Mesenchymal stem cell (in vitro differentiated cells and primary cell): Measurements from ENCODE around the gene CCDC80.
A peak's percentile ranks its signal among the peaks of the same experiment; 100 is the strongest.

ENCODE experiments used
- DNase-seq: peaks from one replicate; pipeline ENCODE4 v3.0.0-alpha.2; 2013
- H2AFZ ChIP-seq: one replicate; pipeline ENCODE4 v1.6.1; 2013; ENCODE audit warnings: low read depth, mild to moderate bottlenecking, control low read depth, inconsistent platforms, low read length, moderate library complexity
- H2AK5ac ChIP-seq: 2 replicates; pipeline ENCODE4 v1.6.1; 2013; ENCODE audit warnings: low read length, moderate library complexity, mild to moderate bottlenecking, inconsistent platforms; ENCODE audit not compliant: severe bottlenecking
- H2BK120ac ChIP-seq: one replicate; pipeline ENCODE4 v1.6.1; 2013; ENCODE audit warnings: low read depth, mild to moderate bottlenecking, inconsistent platforms, low read length, moderate library complexity
- H2BK12ac ChIP-seq, 2 experiments: one replicate each; pipeline ENCODE4 v1.6.1; 2013; ENCODE audit warnings: inconsistent platforms in 2 of 2, low read length in 2 of 2, mild to moderate bottlenecking in 2 of 2, moderate library complexity in 2 of 2, control low read depth in 1 of 2
- H2BK15ac ChIP-seq: one replicate; pipeline ENCODE4 v1.6.1; 2013; ENCODE audit warnings: mild to moderate bottlenecking, low read depth, inconsistent platforms; ENCODE audit not compliant: poor library complexity, severe bottlenecking
- H2BK5ac ChIP-seq: 2 replicates; pipeline ENCODE4 v1.6.1; 2013; ENCODE audit warnings: low read depth, mild to moderate bottlenecking, low read length, control low read depth, inconsistent platforms; ENCODE audit not compliant: poor library complexity, severe bottlenecking
- H3K14ac ChIP-seq, 2 experiments: one replicate each; pipeline ENCODE4 v1.6.1; 2013; ENCODE audit warnings: inconsistent platforms in 2 of 2, low read length in 2 of 2, control low read depth in 1 of 2, mild to moderate bottlenecking in 1 of 2, moderate library complexity in 1 of 2
- H3K18ac ChIP-seq, 2 experiments: one replicate each; pipeline ENCODE4 v1.6.1; 2013; ENCODE audit warnings: inconsistent platforms in 2 of 2, low read length in 2 of 2, control low read depth in 1 of 2, low read depth in 1 of 2, mild to moderate bottlenecking in 1 of 2
- H3K23ac ChIP-seq, 2 experiments: one replicate each; pipeline ENCODE4 v1.6.1; 2013; ENCODE audit warnings: inconsistent platforms in 2 of 2, low read length in 2 of 2, mild to moderate bottlenecking in 2 of 2, moderate library complexity in 2 of 2, control low read depth in 1 of 2
- H3K27ac ChIP-seq: 2 replicates; pipeline ENCODE4 v1.5.1; 2013; ENCODE audit warnings: mild to moderate bottlenecking, moderate library complexity, low read length, control low read depth, inconsistent platforms; ENCODE audit not compliant: poor library complexity, severe bottlenecking
- H3K27me3 ChIP-seq, 2 experiments: 2 replicates each; pipeline versions ENCODE4 v1.6.1 to v1.7.0; 2013; ENCODE audit warnings: low read length in 2 of 2, mild to moderate bottlenecking in 2 of 2, moderate library complexity in 2 of 2, control low read depth in 1 of 2, inconsistent platforms in 1 of 2; ENCODE audit not compliant: control insufficient read depth in 1 of 2, insufficient read depth in 1 of 2
- H3K36me3 ChIP-seq, 2 experiments: 2 replicates each; pipeline versions ENCODE4 v1.6.1 to v1.7.0; 2013; ENCODE audit warnings: low read length in 2 of 2, control low read depth in 1 of 2, inconsistent platforms in 1 of 2, low read depth in 1 of 2, mild to moderate bottlenecking in 1 of 2; ENCODE audit not compliant: insufficient read depth in 2 of 2, control insufficient read depth in 1 of 2
- H3K4ac ChIP-seq, 2 experiments: one replicate each; pipeline ENCODE4 v1.6.1; 2013; ENCODE audit warnings: inconsistent platforms in 2 of 2, low read length in 2 of 2, mild to moderate bottlenecking in 2 of 2, moderate library complexity in 2 of 2, control low read depth in 1 of 2, low read depth in 1 of 2
- H3K4me1 ChIP-seq: 2 replicates; pipeline ENCODE4 v1.6.1; 2013; ENCODE audit warnings: low read depth, low read length, control low read depth; ENCODE audit not compliant: control insufficient read depth, insufficient read depth
- H3K4me2 ChIP-seq: 2 replicates; pipeline ENCODE4 v1.6.1; 2013; ENCODE audit warnings: low read length, mild to moderate bottlenecking, inconsistent platforms; ENCODE audit not compliant: poor library complexity, severe bottlenecking
- H3K4me3 ChIP-seq, 2 experiments: 2 replicates each; pipeline versions ENCODE4 v1.5.1 to v1.7.0; 2013; ENCODE audit warnings: low read length in 2 of 2, mild to moderate bottlenecking in 2 of 2, control low read depth in 1 of 2, low read depth in 1 of 2; ENCODE audit not compliant: insufficient read depth in 1 of 2
- H3K79me1 ChIP-seq: replicated peaks from 2 replicates; pipeline ENCODE4 v1.6.1; 2013; ENCODE audit warnings: mild to moderate bottlenecking, control low read depth, low read length, inconsistent platforms; ENCODE audit not compliant: poor library complexity, severe bottlenecking
- H3K9ac ChIP-seq: 2 replicates; pipeline ENCODE4 v1.7.0; 2013; ENCODE audit warnings: mild to moderate bottlenecking, low read length, moderate library complexity
- H3K9me3 ChIP-seq: 2 replicates; pipeline ENCODE4 v1.7.0; 2013; ENCODE audit warnings: mild to moderate bottlenecking, low read length; ENCODE audit not compliant: control insufficient read depth
- H4K8ac ChIP-seq: one replicate; pipeline ENCODE4 v1.6.1; 2013; ENCODE audit warnings: inconsistent platforms, mild to moderate bottlenecking, low read length, moderate library complexity
- H4K91ac ChIP-seq: one replicate; pipeline ENCODE4 v1.6.1; 2013; ENCODE audit warnings: mild to moderate bottlenecking, low read length, inconsistent platforms
- WGBS: methylation state at CpG from one replicate; pipeline ENCODE4 v1.1.7; 2013; ENCODE audit warnings: mixed read lengths; 5-methylcytosine and 5-hydroxymethylcytosine counted together

CCDC80 gene

GRCh38 chr3:112639455-112640225 lies 1.3 kb downstream of the CCDC80 start:
- Histone ChIP-seq H3K9me3 (no peaks in the 10 kb centered on the region), H3K9ac (peak overlapping the region; percentile 99), H2BK15ac (no peak overlapping the region), H3K36me3 (peaks cover 12 to 25% of the 10 kb centered on the region in 2 experiments), H2BK5ac (no peak overlapping the region), H2BK120ac (peak overlapping the region; percentile 51), H3K4me1 (peaks cover 30% of the 10 kb centered on the region), H3K27ac (peak overlapping the region; percentile 97), H4K8ac (peak overlapping the region; percentile 68), H3K27me3 (no peaks in the 10 kb centered on the region), H3K18ac (peak overlapping the region; percentile 10 to 87), H2AK5ac (peak overlapping the region; percentile 69), H3K14ac (no peak overlapping the region), H2AFZ (no peak overlapping the region), H4K91ac (peak overlapping the region; percentile 76), H3K4ac (no peak overlapping the region), H2BK12ac (peak overlapping the region; percentile 44 to 75), H3K79me1 (peaks cover 19% of the 10 kb centered on the region), H3K4me2 (peak overlapping the region; percentile 76), H3K23ac (no peak overlapping the region), H3K4me3 (peak overlapping the region; percentile 22 to 89)
- 89% methylated on average over 21 of the region's 21 CpGs for whole genome bisulfite sequencing
- DNase-seq: no peak

GRCh38 chr3:112638327-112639020 lies 2.5 kb downstream of the CCDC80 start:
- H3K27me3 ChIP-seq: no peaks in the 10 kb centered on the region
- peaks cover 12 to 29% of the 10 kb centered on the region in 2 experiments for H3K36me3 ChIP-seq
- no peak overlapping the region for H3K27ac ChIP-seq
- WGBS: 96% methylated on average over 17 of the region's 17 CpGs
- no peak overlapping the region for H2BK15ac ChIP-seq
- H3K18ac ChIP-seq: peak overlapping the region in 1 of 2 experiments; percentile 10
- peaks cover 20% of the 10 kb centered on the region for H3K79me1 ChIP-seq
- peaks cover 23% of the 10 kb centered on the region for H3K4me1 ChIP-seq
- H2AK5ac ChIP-seq: peak overlapping the region; percentile 33
- H3K9me3 ChIP-seq: no peaks in the 10 kb centered on the region
- peak overlapping the region; percentile 99 for H3K9ac ChIP-seq
- no peak overlapping the region for H2BK120ac ChIP-seq
- no peak overlapping the region for H4K8ac ChIP-seq
- peak overlapping the region; percentile 55 for H4K91ac ChIP-seq
- H2AFZ ChIP-seq: no peak overlapping the region
- H2BK5ac ChIP-seq: no peak overlapping the region
- DNase-seq: no peak
- H3K14ac ChIP-seq: no peak overlapping the region
- peak overlapping the region; percentile 14 for H3K4me2 ChIP-seq
- no peak overlapping the region for H3K4ac ChIP-seq
- peak overlapping the region; percentile 2 to 56 for H2BK12ac ChIP-seq
- no peak overlapping the region for H3K23ac ChIP-seq
- H3K4me3 ChIP-seq: peak overlapping the region in 1 of 2 experiments; percentile 89

GRCh38 chr3:112637700-112638099 lies 3.2 kb downstream of the CCDC80 start:
- Histone ChIP-seq H3K27me3 (no peaks in the 10 kb centered on the region), H3K23ac (no peak overlapping the region), H4K8ac (no peak overlapping the region), H3K27ac (no peak overlapping the region), H3K36me3 (peaks cover 12 to 31% of the 10 kb centered on the region in 2 experiments), H2BK12ac (no peak overlapping the region), H3K9me3 (no peaks in the 10 kb centered on the region), H2AK5ac (peak overlapping the region; percentile 3), H3K4me1 (peaks cover 23% of the 10 kb centered on the region), H2BK5ac (no peak overlapping the region), H2BK120ac (no peak overlapping the region), H3K18ac (peak overlapping the region; percentile 3 to 6), H4K91ac (no peak overlapping the region), H2AFZ (no peak overlapping the region), H3K4me3 (peak overlapping the region in 1 of 2 experiments; percentile 89), H2BK15ac (no peak overlapping the region), H3K79me1 (peaks cover 22% of the 10 kb centered on the region), H3K4me2 (no peak overlapping the region), H3K14ac (no peak overlapping the region), H3K9ac (peak overlapping the region; percentile 99), H3K4ac (no peak overlapping the region)
- no peak for DNase-seq
- 79% methylated on average over 4 of the region's 4 CpGs for WGBS

DNA sequence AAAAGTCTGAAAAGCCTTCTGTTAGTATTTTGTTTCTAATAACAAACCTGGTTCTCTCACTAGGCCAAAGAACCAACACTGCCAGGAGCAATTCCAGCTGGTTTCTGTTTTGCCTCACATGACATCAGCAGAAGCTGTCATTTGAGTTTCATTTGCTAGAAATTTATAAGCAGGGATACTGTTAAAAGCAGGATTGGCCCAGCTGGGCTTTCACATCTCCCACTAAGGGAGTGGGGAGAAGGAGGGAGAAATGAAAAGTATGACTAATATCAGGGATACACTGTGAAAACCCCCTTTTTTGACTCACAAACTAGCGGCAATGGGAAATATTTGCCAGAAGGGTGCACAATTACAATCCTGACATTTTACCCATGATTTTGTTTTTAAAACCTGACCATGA lies 5.3 kb downstream of the CCDC80 start:
- H3K23ac ChIP-seq: no peak overlapping the region
- peaks cover 12 to 41% of the 10 kb centered on the region in 2 experiments for H3K36me3 ChIP-seq
- H2BK12ac ChIP-seq: peak overlapping the region in 1 of 2 experiments; percentile 48
- H3K18ac ChIP-seq: no peak overlapping the region
- H4K91ac ChIP-seq: no peak overlapping the region
- no peak overlapping the region for H2AFZ ChIP-seq
- H3K4me3 ChIP-seq: peak overlapping the region in 1 of 2 experiments; percentile 89
- peak; percentile 94 for DNase-seq
- peak overlapping the region; percentile 99 for H3K9ac ChIP-seq
- WGBS: no CpG with 5 or more reads among the region's 1 CpG
- peaks cover 19% of the 10 kb centered on the region for H3K4me1 ChIP-seq
- peak overlapping the region; percentile 65 for H3K27ac ChIP-seq
- H3K27me3 ChIP-seq: no peaks in the 10 kb centered on the region
- H3K14ac ChIP-seq: no peak overlapping the region
- peaks cover 24% of the 10 kb centered on the region for H3K79me1 ChIP-seq
- no peak overlapping the region for H4K8ac ChIP-seq
- no peak overlapping the region for H3K4me2 ChIP-seq
- no peak overlapping the region for H2AK5ac ChIP-seq
- no peak overlapping the region for H2BK5ac ChIP-seq
- no peak overlapping the region for H2BK120ac ChIP-seq
- H2BK15ac ChIP-seq: no peak overlapping the region
- H3K4ac ChIP-seq: no peak overlapping the region
- H3K9me3 ChIP-seq: no peaks in the 10 kb centered on the region
